K562 (cell line): ENCODE measurements around the gene TRPC1. TPM values are rescaled to one million over a fixed set of nuclear protein-coding genes. Genes with fewer than 3 reads are reported as not detected.

Source experiments
- ATAC-seq: fragments of 200-7000 bp; cut with Tn5 transposase; 3 replicates; pipeline ENCODE4 v1.9.1; 2020; ENCODE audit warnings: moderate library complexity
- BruUV-seq: library from RNA; stranded (reverse); fragments of 400-500 nt; replicated peaks from 2 replicates; lab custom pipeline; 2021; lab: Mats Ljungman, UMichigan
- CTCF ChIA-PET: fragments of 300-600 bp; formaldehyde crosslinking; extraction: SDS; loops from one replicate; lab custom pipeline; 2021; ENCODE audit warnings: low intra/inter-chr PET ratio; lab: Yijun Ruan, JAX
- POLR2A ChIA-PET: fragments of 300-600, 350-650 bp; sonication (Branson Sonifier 250); formaldehyde crosslinking; extraction: SDS; loops from one replicate; lab custom pipeline; 2021; ENCODE audit warnings: antibody characterized with exemption, inconsistent platforms; lab: Yijun Ruan, JAX
- DNase-seq, 4 experiments: peaks; one replicate each; pipeline versions ENCODE4 v3.0.0 to v3.0.0-alpha.2; 2011 to 2018; ENCODE audit warnings: low spot score in 3 of 4, mixed read lengths in 3 of 4; ENCODE audit errors: extremely low read depth in 1 of 4
- FAIRE-seq: peaks from 2 replicates; lab custom pipeline; 2011; peaks lifted over from hg19 to GRCh38; lab: Jason Lieb, UNC
- H2AFZ ChIP-seq: 2 replicates; pipeline ENCODE4 v1.6.0; 2011; ENCODE audit warnings: low read depth, low read length, control low read depth, inconsistent platforms
- H3K27ac ChIP-seq: fragments of 200-600 bp; 3 replicates; pipeline ENCODE4 v1.8.0; 2011; ENCODE audit warnings: low read depth, mild to moderate bottlenecking, control low read depth, inconsistent platforms, low read length, moderate library complexity, mixed read lengths; ENCODE audit errors: extremely low read depth
- H3K27me3 ChIP-seq, 2 experiments: fragments of 300-600 bp in 1 of 2; 2 replicates in 1 of 2; 3 replicates in 1 of 2; pipeline versions ENCODE4 v1.6.0 to v1.8.0; 2011; ENCODE audit warnings: inconsistent platforms in 2 of 2, low read length in 2 of 2, mild to moderate bottlenecking in 1 of 2, mixed read lengths in 1 of 2, moderate library complexity in 1 of 2; ENCODE audit not compliant: control insufficient read depth in 2 of 2, insufficient read depth in 2 of 2
- H3K36me3 ChIP-seq: fragments of 300-600 bp; 3 replicates; pipeline ENCODE4 v1.8.0; 2011; ENCODE audit warnings: mild to moderate bottlenecking, low read length, inconsistent platforms; ENCODE audit not compliant: control insufficient read depth, insufficient read depth
- H3K4me1 ChIP-seq, 2 experiments: fragments of 200-600 bp in 1 of 2; replicated peaks in 1 of 2; 2 replicates in 1 of 2; 3 replicates in 1 of 2; pipeline versions ENCODE4 v1.5.1 to v1.8.0; 2011; ENCODE audit warnings: inconsistent platforms in 2 of 2, low read length in 2 of 2, mild to moderate bottlenecking in 1 of 2, mixed read lengths in 1 of 2, moderate library complexity in 1 of 2; ENCODE audit not compliant: control insufficient read depth in 2 of 2, insufficient read depth in 2 of 2
- H3K4me2 ChIP-seq: 2 replicates; pipeline ENCODE4 v1.6.1; 2011; ENCODE audit warnings: low read length, control low read depth, inconsistent platforms, mixed read lengths; ENCODE audit not compliant: insufficient read depth
- H3K4me3 ChIP-seq: fragments of 200-600 bp; sonication (generic), shearing (Covaris generic); 2 replicates; pipeline ENCODE4 v1.5.1; 2016; ENCODE audit warnings: control low read depth, inconsistent platforms
- H3K79me2 ChIP-seq: fragments of 200-600 bp; 3 replicates; pipeline ENCODE4 v1.8.0; 2011; ENCODE audit warnings: low read length, inconsistent platforms; ENCODE audit not compliant: control insufficient read depth, insufficient read depth
- H3K9ac ChIP-seq, 2 experiments: 2 replicates each; pipeline versions ENCODE4 v1.6.0 to v1.6.1; 2011; ENCODE audit warnings: low read depth in 2 of 2, low read length in 2 of 2, control low read depth in 1 of 2, inconsistent platforms in 1 of 2, mild to moderate bottlenecking in 1 of 2, mixed read lengths in 1 of 2; ENCODE audit not compliant: insufficient read depth in 1 of 2
- H3K9me1 ChIP-seq: one replicate; pipeline ENCODE4 v1.6.0; 2011; ENCODE audit warnings: inconsistent platforms, mild to moderate bottlenecking, low read length, moderate library complexity; ENCODE audit not compliant: control insufficient read depth, insufficient read depth
- H3K9me3 ChIP-seq: replicated peaks from 2 replicates; pipeline ENCODE4 v1.5.1; 2011; ENCODE audit warnings: low read depth, low read length, inconsistent platforms; ENCODE audit not compliant: control insufficient read depth, insufficient read depth
- H4K20me1 ChIP-seq: replicated peaks from 2 replicates; pipeline ENCODE4 v1.6.1; 2011; ENCODE audit warnings: low read length, inconsistent platforms, mixed read lengths; ENCODE audit not compliant: control insufficient read depth, insufficient read depth
- CBX5 ChIP-seq: IDR thresholded peaks from 2 replicates; pipeline ENCODE4 v1.6.1; 2014; ENCODE audit warnings: low read depth, borderline replicate concordance
- JUN ChIP-seq, 2 experiments: sonication (generic) in 1 of 2; formaldehyde crosslinking in 1 of 2; IDR thresholded peaks; 2 replicates each; pipeline versions ENCODE4 v1.6.1 to v1.8.0; 2012 to 2022; ENCODE audit warnings: borderline replicate concordance in 2 of 2, mild to moderate bottlenecking in 2 of 2, improper control_type of control experiment in 1 of 2, low read depth in 1 of 2, low read length in 1 of 2, missing genetic modification reagents in 1 of 2
- MCM7 ChIP-seq, 2 experiments: fragments of 450-650 bp; IDR thresholded peaks; 2 replicates each; pipeline ENCODE4 v1.6.1; 2016 to 2018
- MTA2 ChIP-seq: fragments of 450-650 bp; IDR thresholded peaks from 2 replicates; pipeline ENCODE4 v1.6.1; 2016; ENCODE audit warnings: low read depth
- RNF2 ChIP-seq: sonication (generic); IDR thresholded peaks from 2 replicates; pipeline ENCODE4 v1.6.1; 2016
- STAG1 ChIP-seq: sonication (generic); formaldehyde crosslinking; IDR thresholded peaks from 2 replicates; pipeline ENCODE4 v1.5.0; 2020; ENCODE audit warnings: missing genetic modification reagents, borderline replicate concordance
- TCF7 ChIP-seq: sonication (generic); IDR thresholded peaks from 2 replicates; pipeline ENCODE4 v1.6.1; 2016; ENCODE audit warnings: antibody characterized with exemption, borderline replicate concordance
- TCFL5 ChIP-seq: fragments of 250-450 bp; sonication (Bioruptor Pico); conservative IDR thresholded peaks from 2 replicates; pipeline ENCODE4 v1.6.1; 2021; ENCODE audit warnings: mild to moderate bottlenecking, moderate library complexity, matching md5 sums
- TSHZ1 ChIP-seq: fragments of 250-450 bp; sonication (Bioruptor Pico); IDR thresholded peaks from 2 replicates; pipeline ENCODE4 v1.4.0; 2020; ENCODE audit warnings: mild to moderate bottlenecking, moderate library complexity
- ZBTB7A ChIP-seq: IDR thresholded peaks from 2 replicates; pipeline ENCODE4 v1.6.1; 2011; ENCODE audit warnings: low read depth, mild to moderate bottlenecking, low read length, moderate library complexity, borderline replicate concordance; ENCODE audit not compliant: control insufficient read depth
- WGBS: fragments of 100-300 bp; shearing (Covaris generic); methylation state at CpG from one replicate; pipeline ENCODE4 v1.1.6; 2016; ENCODE audit warnings: low coverage, mixed read lengths; ENCODE audit not compliant: insufficient coverage; ENCODE audit errors: missing lambda C conversion rate; 5-methylcytosine and 5-hydroxymethylcytosine counted together
- in situ Hi-C: fragments of 300-500 bp; cut with MboI; formaldehyde crosslinking; loops from 4 replicates; pipeline ENCODE4 v1.15.0; 2018; ENCODE audit warnings: inconsistent platforms, mixed read lengths
- intact Hi-C: fragments of 100-400 bp; cut with micrococcal nuclease; formaldehyde crosslinking; loops from 2 replicates; pipeline ENCODE4 v1.14.2; 2022
- polyA plus RNA-seq, 8 experiments: library from polyadenylated mRNA; depleted of rRNA in 4 of 8; stranded (reverse) in 5 of 8; unstranded in 3 of 8; fragments of >200 nt; fragmentation: Nextera tagmentation in 2 of 8; fragmentation: Illumina TruSeq in 1 of 8; extraction: Ambion mirVana in 2 of 8; extraction: Trizol in 1 of 8; gene quantifications; 2 replicates each; pipeline versions ENCODE4 v1.2.1 to v1.2.3, GENCODE V29; 2011 to 2014; ENCODE audit warnings: inconsistent platforms in 1 of 8, missing spikeins in 1 of 8
- total RNA-seq, 7 experiments: library from RNA; depleted of rRNA in 6 of 7; stranded (reverse); fragments of >200 nt in 6 of 7; fragmentation: Illumina TruSeq in 2 of 7; extraction: Trizol in 2 of 7; gene quantifications; 2 replicates each; pipeline versions ENCODE4 v1.2.1 to v1.2.3, GENCODE V29; 2011 to 2021; ENCODE audit warnings: low replicate concordance in 1 of 7

Gene TRPC1
- total and polyA plus RNA-seq, 9 of the 15 experiments (the other 6 are each of a cell fraction or from before 2014, with no cell fraction given), result 1.4 to 6.5 (median 3.0) TPM

GRCh38 chr3:142839831-142840230 lies 116.0 kb downstream of the TRPC1 start:
- DNase-seq (no peak), ATAC-seq (no peak), FAIRE-seq (no peak)
- ChIA-PET POLR2A (interaction anchor here (1.4 kb wide), 1 partner anchor 27 kb away, joined by 3 read pairs; no protein-coding TSS in a partner anchor), CTCF (interaction anchor here (0.6 kb wide), 1 partner anchor 192 kb away, joined by 3 read pairs; no protein-coding TSS in a partner anchor)
- H2AFZ ChIP-seq, result no peak overlapping the region
- no peak overlapping the region for H3K9ac ChIP-seq
- no peaks in the 10 kb centered on the region for H4K20me1 ChIP-seq
- no peaks in the 10 kb centered on the region for H3K79me2 ChIP-seq
- H3K27ac ChIP-seq, result no peak overlapping the region
- peaks cover 3% of the 10 kb centered on the region for H3K9me3 ChIP-seq
- H3K4me2 ChIP-seq, result no peak overlapping the region
- no peak overlapping the region for H3K4me3 ChIP-seq
- WGBS, result 25% methylated on average over 2 of the region's 2 CpGs
- no TSS peak for BruUV-seq
- H3K36me3 ChIP-seq, result no peaks in the 10 kb centered on the region
- intact Hi-C loops (no loop called here), in situ Hi-C loops (no loop called here)
- TF ChIP-seq TSHZ1 (CRISPR knock-in tag) (no peak), MTA2 (no peak), MCM7 (IDR thresholded peaks at IDR 0.05) (no peak), RNF2 (no peak), ZBTB7A (no peak), TCF7 (no peak), JUN (IDR thresholded peaks at IDR 0.05; ENCODE audit: borderline replicate concordance, low read depth, low read length) (no peak), JUN (CRISPR knock-in tag; IDR thresholded peaks at IDR 0.05; ENCODE audit: borderline replicate concordance) (no peak), CBX5 (no peak), STAG1 (CRISPR knock-in tag) (no peak), TCFL5 (CRISPR knock-in tag) (no peak)
- no peaks in the 10 kb centered on the region for H3K9me1 ChIP-seq
- no peaks in the 10 kb centered on the region for H3K27me3 ChIP-seq
- H3K4me1 ChIP-seq, result no peaks in the 10 kb centered on the region
